Left lung (tissue), 10 donors: ENCODE results near the gene FREM3. TPM values are rescaled to one million over a fixed set of nuclear protein-coding genes. Genes with fewer than 3 reads are reported as not detected.

Source experiments
- ATAC-seq: fragments of 200-7000 bp; cut with Tn5 transposase; one replicate; pipeline ENCODE4 v1.9.1; 2020; ENCODE audit warnings: moderate library complexity
- DNase-seq, 4 donors: peaks; one replicate each; pipeline ENCODE4 v3.0.0-alpha.2; 2013 to 2020
- H3K27ac ChIP-seq, 2 donors: fragments of 200-600 bp; sonication (generic) in 1 of 2; one replicate each; pipeline versions ENCODE4 v1.5.0 to v1.8.0; 2020 to 2021
- H3K27me3 ChIP-seq, 2 donors: fragments of 200-600 bp; sonication (generic) in 1 of 2; one replicate each; pipeline versions ENCODE4 v1.5.0 to v1.8.0; 2020 to 2021
- H3K36me3 ChIP-seq, 2 donors: fragments of 200-600 bp; sonication (generic) in 1 of 2; one replicate each; pipeline versions ENCODE4 v1.5.0 to v1.8.0; 2020 to 2021
- H3K4me1 ChIP-seq, 2 donors: fragments of 200-600 bp; one replicate each; pipeline ENCODE4 v1.8.0; 2021
- H3K4me3 ChIP-seq, 2 donors: fragments of 200-600 bp; sonication (generic) in 1 of 2; one replicate each; pipeline versions ENCODE4 v1.5.0 to v1.8.0; 2020 to 2021; ENCODE audit warnings: mild to moderate bottlenecking in 1 of 2
- H3K9me3 ChIP-seq, 2 donors: fragments of 200-600 bp; sonication (generic) in 1 of 2; one replicate each; pipeline versions ENCODE4 v1.5.0 to v1.8.0; 2020 to 2021
- CTCF ChIP-seq, 2 donors: fragments of 200-600 bp; sonication (generic) in 1 of 2; IDR thresholded peaks; one replicate each; pipeline versions ENCODE4 v1.5.0 to v1.8.0; 2021; ENCODE audit warnings: antibody characterized with exemption in 2 of 2
- intact Hi-C, 2 donors: fragments of 100-400 bp; cut with DNase I; formaldehyde crosslinking; loops; one replicate each; pipeline versions ENCODE4 v1.11.2 to v1.14.2; 2022
- polyA plus RNA-seq, 6 donors: library from polyadenylated mRNA; unstranded; fragments of 120-200 nt; gene quantifications; one replicate each; pipeline ENCODE4 v1.2.1, GENCODE V29; 2013; ENCODE audit not compliant: insufficient read length in 6 of 6
- total RNA-seq, 2 donors: library from RNA; stranded (reverse); fragmentation: NEBNext Ultra II Directional; extraction: Animal tissue kit (Norgen Biotek cat#: 25700); gene quantifications; one replicate each; pipeline ENCODE4 v1.2.1, GENCODE V29; 2021
- donor health status: DM: no; HTN: yes; CAD: no.
- donor health status: DM: no; HTN: no; CAD: no.

The FREM3 gene
- total and polyA plus RNA-seq, 8 donors: 0.09 to 15.9 (median 9.8) TPM; not detected in 1

- TF ChIP-seq CTCF (IDR thresholded peaks at IDR 0.05): no peak
- no peak for ATAC-seq
Observed at GRCh38 chr4:143643399-143643798, 57.1 kb downstream of the FREM3 start.

GRCh38 chr4:143642611-143643010 is 57.9 kb downstream of the FREM3 start:
- no peak for DNase-seq
- intact Hi-C loops: no loop called here
- peaks cover 0 to 8% of the 10 kb centered on the region in 2 donors for H3K9me3 ChIP-seq
- TF ChIP-seq CTCF (IDR thresholded peaks at IDR 0.05): no peak
- no peaks in the 10 kb centered on the region for H3K4me1 ChIP-seq
- no peak overlapping the region for H3K4me3 ChIP-seq
- H3K27me3 ChIP-seq: no peaks in the 10 kb centered on the region
- no peak for ATAC-seq
- no peak overlapping the region for H3K27ac ChIP-seq
- no peaks in the 10 kb centered on the region for H3K36me3 ChIP-seq

More at GRCh38 chr4:143643399-143643798, 57.1 kb downstream of the FREM3 start:
- H3K27me3 ChIP-seq: no peaks in the 10 kb centered on the region
- intact Hi-C loops: no loop called here
- no peak for DNase-seq
- H3K4me1 ChIP-seq: no peaks in the 10 kb centered on the region
- H3K4me3 ChIP-seq: no peak overlapping the region
- peaks cover 0 to 15% of the 10 kb centered on the region in 2 donors for H3K9me3 ChIP-seq
- H3K36me3 ChIP-seq: no peaks in the 10 kb centered on the region
- H3K27ac ChIP-seq: no peak overlapping the region

- no peaks in the 10 kb centered on the region for H3K9me3 ChIP-seq
- no peaks in the 10 kb centered on the region for H3K27me3 ChIP-seq
- H3K36me3 ChIP-seq: no peaks in the 10 kb centered on the region
- H3K27ac ChIP-seq: no peak overlapping the region
- DNase-seq: peak in 2 of 4 donors; percentile 59 to 73
- H3K4me1 ChIP-seq: no peaks in the 10 kb centered on the region
- intact Hi-C loops: no loop called here
- no peak for ATAC-seq
- no peak overlapping the region for H3K4me3 ChIP-seq
- TF ChIP-seq CTCF (IDR thresholded peaks at IDR 0.05): no peak
Observed at GRCh38 chr4:143641361-143641760, 59.1 kb downstream of the FREM3 start.

GRCh38 chr4:143634763-143635162 is 65.7 kb downstream of the FREM3 start:
- no peak for DNase-seq
- intact Hi-C loops: no loop called here
- TF ChIP-seq CTCF (IDR thresholded peaks at IDR 0.05): no peak

GRCh38 chr4:143633833-143634232 is 66.6 kb downstream of the FREM3 start:
- no peaks in the 10 kb centered on the region for H3K9me3 ChIP-seq
- no peaks in the 10 kb centered on the region for H3K36me3 ChIP-seq
- DNase-seq (no peak), ATAC-seq (no peak)
- H3K27ac ChIP-seq: no peak overlapping the region
- intact Hi-C loops: no loop called here
- H3K27me3 ChIP-seq: no peaks in the 10 kb centered on the region
- no peak for TF ChIP-seq CTCF (IDR thresholded peaks at IDR 0.05)
- H3K4me1 ChIP-seq: no peaks in the 10 kb centered on the region
- H3K4me3 ChIP-seq: no peak overlapping the region

More at GRCh38 chr4:143634763-143635162, 65.7 kb downstream of the FREM3 start:
- Histone ChIP-seq H3K27me3 (no peaks in the 10 kb centered on the region), H3K36me3 (no peaks in the 10 kb centered on the region), H3K27ac (no peak overlapping the region), H3K9me3 (no peaks in the 10 kb centered on the region), H3K4me3 (no peak overlapping the region), H3K4me1 (no peaks in the 10 kb centered on the region)
- no peak for ATAC-seq
